HG03045 (cell line): ENCODE data around the gene OR4C3.
"Not testable (repeated sequence)": the region's sequence is repeated elsewhere in the genome, so short reads cannot be mapped to it uniquely, and the experiment has no call there.

Experiments
- ATAC-seq: cut with Tn5 transposase; IDR thresholded peaks from one replicate; pipeline ENCODE4 v1.9.1; 2021; ENCODE audit warnings: mild to moderate bottlenecking, moderate library complexity; ENCODE audit not compliant: unreplicated experiment

The OR4C3 gene

DNA sequence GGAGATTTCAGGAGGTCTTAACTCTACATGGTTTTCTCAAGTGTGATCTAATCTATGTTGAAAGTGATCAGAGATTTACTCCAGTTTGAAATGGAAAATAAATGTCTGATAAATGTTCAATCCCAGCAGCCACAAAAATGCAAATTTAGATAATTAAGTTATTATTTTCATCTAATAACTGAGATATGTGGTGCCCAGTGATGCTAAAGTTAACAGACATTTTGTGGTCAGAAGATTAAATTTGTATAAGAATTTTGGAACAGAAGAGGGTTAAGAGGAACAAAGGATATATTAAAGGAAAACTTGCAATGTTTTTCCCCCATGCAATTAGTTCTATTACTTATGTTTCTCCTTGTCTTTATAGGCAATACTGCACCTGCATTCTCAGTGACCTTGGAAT lies at the start of gene OR4C3:
Gene OR4C3 (plus strand): TSS at position 301 of the 400 bp plus-strand sequence. CDS start 102 bp downstream, outside the sequence.
- ATAC-seq = not testable (repeated sequence)

DNA sequence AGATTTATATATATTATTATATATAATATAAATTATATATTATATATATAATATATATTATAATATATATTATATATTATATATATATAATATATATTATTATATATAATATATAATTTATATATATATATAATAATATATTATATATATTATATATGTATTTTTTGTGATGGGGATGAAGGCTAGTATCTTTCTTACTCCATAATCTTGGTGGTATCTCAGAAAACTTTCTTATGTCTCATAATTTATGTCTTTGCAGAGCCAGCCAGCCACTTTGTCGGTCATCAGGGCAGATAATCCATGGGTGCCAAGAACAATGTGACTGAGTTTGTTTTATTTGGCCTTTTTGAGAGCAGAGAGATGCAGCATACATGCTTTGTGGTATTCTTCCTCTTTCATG lies 18.8 kb upstream of the OR4C3 start, which contains the start of gene OR4S1:
Gene OR4S1 (plus strand): TSS at position 301 of the 400 bp plus-strand sequence. CDS start 0 bp downstream, at position 301.
- ATAC-seq = no peak

DNA sequence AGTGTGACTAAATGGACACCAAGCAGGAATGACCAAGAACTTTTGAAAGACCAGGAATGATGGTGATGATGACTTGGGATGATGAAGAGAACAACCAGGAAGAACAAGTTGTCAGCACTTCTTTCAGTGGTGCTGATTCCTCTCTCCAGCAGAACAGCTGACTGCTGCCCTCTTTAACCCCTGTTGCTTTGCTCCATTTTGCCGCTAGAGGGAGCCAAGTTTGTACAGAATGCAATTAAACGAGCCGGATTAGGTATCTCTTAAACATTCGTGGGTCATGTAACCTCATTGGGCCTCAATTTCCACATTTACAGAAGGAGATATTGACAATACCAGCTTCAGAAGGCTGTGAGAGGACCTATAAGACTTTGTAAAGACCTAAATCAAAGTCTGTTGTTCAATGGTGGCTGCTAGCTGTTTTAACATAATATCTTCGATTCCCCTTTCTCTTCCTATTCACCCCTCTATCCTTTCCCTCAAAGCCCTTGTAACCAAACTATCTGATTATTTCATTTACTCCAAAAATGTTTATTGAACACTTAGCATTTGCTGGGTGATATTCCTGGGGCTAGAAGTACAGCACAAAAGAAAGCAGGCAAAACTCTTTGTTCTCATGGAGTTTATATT lies 16.8 kb upstream of the OR4C3 start:
- peak; percentile 66 for ATAC-seq

DNA sequence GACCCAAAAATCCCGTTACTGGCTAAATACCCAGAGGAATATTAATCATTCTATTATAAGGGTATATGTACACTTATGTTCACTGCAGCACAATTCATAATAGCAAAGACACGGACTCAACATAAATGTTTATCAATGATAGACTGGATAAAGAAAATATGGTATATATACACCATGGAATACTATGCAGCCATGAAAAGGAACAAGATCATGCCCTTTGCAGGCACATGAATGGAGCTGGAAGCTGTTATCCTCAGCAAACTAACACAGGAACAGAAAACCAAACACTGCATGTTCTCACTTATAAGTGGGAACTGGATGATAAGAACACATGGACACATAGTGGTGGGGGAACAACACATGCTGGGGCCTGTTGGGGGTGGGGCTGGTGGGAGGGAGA lies 11.1 kb upstream of the OR4C3 start:
- ATAC-seq = not testable (repeated sequence)

DNA sequence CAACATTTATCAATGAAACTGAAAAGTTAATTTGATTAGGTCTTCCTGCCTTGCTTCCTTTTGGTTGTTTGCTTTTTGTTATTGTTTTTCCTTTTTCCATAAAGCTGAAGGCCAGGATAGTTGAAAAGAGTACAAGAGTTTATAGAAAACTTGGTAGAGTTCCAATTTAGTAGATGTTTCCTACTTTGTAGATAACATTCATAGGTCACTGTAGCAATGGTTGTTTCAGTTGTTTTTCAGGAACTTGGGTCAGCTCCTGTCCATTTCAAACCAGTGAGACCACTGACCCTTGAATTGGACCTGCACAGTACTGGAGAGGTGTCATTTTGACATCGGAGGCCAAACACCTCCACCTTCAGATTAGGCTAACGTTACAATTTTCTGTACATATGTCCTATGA lies 4.9 kb upstream of the OR4C3 start:
- not testable (repeated sequence) for ATAC-seq

DNA sequence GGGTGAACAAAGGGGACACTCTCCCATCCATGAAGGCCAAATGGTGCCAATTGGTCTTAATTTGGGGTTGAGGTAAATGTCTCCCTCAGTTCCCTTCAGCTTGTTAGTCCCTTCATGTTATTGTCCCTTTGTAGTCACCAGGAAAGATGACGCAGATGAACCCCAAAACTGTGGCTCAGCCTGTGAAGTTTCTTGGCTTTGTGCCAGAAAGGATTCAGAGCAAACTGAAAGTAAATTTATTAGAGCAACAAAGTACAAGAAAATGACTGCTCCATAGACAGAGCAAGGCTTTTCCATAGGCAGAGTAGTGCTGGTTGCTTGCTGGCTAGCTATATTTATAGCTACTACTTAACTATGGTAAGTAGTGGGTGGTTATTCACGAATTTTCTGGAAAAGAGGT lies 16.7 kb downstream of the OR4C3 start:
- ATAC-seq = no peak

DNA sequence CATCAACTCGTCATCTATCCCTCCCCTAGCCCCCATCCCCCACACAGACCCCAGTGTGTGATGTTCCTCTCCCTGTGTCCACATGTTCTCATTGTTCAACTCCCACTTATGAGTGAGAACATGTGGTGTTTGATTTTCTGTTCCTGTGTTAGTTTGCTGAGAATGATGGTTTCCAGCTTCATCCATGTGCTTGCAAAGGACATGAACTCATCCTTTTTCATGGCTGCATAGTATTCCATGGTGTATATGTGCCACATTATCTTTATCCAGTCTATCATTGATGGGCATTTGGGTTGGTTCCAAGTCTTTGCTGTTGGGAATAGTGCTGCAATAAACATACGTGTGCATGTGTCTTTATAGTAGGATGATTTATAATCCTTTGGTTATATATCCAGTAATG lies 17.8 kb downstream of the OR4C3 start:
- ATAC-seq = not testable (repeated sequence)

DNA sequence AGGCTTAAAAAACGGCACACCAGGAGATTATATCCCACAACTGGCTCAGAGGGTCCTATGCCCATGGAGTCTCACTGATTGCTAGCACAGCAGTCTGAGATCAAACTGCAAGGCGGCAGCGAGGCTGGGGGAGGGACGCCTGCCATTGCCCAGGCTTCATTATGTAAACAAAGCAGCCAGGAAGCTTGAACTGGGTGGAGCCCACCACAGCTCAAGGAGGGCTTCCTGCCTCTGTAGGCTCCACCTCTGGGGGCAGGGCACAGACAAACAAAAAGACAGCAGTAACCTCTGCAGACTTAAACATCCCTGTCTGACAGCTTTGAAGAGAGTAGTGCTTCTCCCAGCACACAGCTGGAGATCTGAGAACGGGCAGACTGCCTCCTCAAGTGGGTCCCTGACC lies 21.6 kb downstream of the OR4C3 start:
- not testable (repeated sequence) for ATAC-seq

DNA sequence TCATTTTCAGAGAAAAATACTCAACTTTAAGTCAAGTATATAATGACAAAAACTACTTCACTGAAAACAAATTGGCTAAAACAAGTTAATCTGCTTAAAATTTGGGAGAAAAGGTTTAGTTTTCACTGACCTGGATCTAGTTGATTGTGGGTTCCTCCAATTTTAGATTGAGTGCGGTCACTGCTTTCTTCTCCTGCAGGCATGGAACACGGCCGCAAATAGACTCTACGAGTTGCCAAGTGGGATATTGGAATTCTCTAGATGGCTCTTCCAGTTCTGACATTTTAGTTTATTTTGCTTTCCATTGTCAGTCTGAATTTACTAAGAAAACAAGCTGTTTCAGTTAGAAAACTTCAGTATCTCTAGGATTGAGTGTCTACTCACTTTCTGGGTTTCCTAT lies 29.3 kb downstream of the OR4C3 start:
- ATAC-seq = no peak

DNA sequence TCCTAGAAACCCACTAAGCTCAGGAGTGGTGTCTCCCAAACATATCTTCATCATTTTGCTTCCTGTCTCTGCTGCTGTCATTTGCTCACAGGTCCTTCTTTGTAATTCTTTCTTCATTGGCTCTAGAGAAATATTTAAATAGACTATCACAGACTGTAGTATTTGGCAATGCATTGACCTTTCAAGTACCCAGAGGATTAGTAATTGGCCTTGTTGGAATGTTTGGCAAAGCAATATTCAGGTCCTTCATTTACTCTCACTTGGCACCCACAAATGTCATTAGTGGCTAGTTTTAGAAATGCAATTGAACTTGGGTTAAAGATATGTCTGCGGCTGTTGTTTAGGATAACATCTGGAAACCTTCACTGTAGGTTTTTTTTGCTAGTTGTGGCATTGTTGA lies 30.0 kb downstream of the OR4C3 start:
- no peak for ATAC-seq

DNA sequence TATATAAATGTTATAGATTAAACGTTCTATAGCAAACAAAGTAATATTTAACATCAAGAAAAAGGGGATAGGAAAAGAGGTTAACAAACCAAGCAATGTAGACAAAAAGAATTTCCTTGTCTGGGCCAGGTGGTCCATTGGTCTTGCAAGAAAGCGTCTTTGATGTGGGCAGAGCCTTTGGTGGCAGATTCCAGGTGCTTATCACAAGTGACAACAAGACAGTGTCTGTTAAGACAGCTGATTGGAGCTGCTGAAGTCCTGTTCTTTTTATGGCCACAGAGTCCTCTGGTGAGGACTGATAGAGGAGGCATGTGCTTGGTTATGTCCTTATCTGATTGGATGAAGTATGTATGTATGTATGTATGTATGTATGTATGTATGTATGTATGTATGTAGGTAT lies 36.6 kb downstream of the OR4C3 start:
- not testable (repeated sequence) for ATAC-seq

DNA sequence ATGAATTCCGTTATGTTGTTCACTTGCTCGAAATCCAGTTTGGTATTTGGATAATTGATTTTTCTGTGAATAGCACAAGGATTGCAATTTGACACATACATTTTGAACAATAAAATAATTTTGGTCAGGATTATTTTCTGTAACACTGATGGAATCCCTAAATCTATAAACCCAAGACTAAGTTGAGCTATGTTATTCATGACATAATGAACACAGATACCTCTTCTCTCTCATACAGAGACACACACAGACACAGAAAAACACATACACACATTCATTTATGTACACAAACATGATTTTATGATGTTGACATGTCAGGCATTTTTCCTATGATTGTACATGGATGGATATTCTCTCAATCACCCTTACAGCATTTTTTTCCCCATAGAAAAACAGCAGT lies 41.6 kb downstream of the OR4C3 start, which contains the start of gene OR4C5:
Gene OR4C5 (minus strand): TSS at position 101 of the 400 bp plus-strand sequence. CDS start 0 bp downstream, at position 101.
- no peak for ATAC-seq
